ENCODE data around the gene MAP3K15.

- no peak for TF ChIP-seq CTCF (conservative IDR thresholded peaks at IDR 0.05)
- TF ChIP-seq EZH2 (IDR thresholded peaks at IDR 0.05; ENCODE audit: low read depth): no peak
Observed at GRCh38 chrX:19532709-19533108, 17.4 kb upstream of the MAP3K15 start.

Measured in PC-9 (cell line).